Upper lobe of left lung (tissue), 4 donors: ENCODE results near the gene NGB.

Experiments
- CTCF ChIP-seq, 6 experiments: fragments of 450-650 bp in 4 of 6; fragments of 200-600 bp in 2 of 6; sonication (generic) in 2 of 6; IDR thresholded peaks; one replicate each; pipeline ENCODE4 v1.5.1; 2016 to 2019; ENCODE audit warnings: antibody characterized with exemption in 6 of 6
- POLR2A ChIP-seq, 4 donors: fragments of 450-650 bp; IDR thresholded peaks; one replicate each; pipeline ENCODE4 v1.5.1; 2016 to 2017; ENCODE audit warnings: antibody characterized with exemption in 4 of 4, mild to moderate bottlenecking in 2 of 4

DNA sequence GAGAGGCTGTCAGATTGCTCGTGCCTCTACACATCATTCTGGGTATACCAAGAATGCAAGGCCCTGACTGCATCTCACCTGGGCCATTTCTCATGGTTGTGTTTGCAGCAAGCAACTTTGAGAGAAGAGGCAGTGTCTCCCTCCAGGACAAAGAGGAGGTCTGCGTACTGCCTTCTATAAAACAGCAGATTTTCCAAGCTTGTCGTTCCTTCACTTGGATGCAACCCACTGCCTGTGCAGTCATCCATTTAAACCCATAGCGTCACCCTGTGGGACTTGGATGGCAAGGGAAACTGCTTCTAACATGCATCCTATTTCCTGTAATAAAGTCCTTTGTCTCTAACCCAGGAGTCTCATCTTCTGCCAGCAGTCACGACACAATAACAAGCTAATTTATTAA lies 48.4 kb upstream of the NGB start:
- TF ChIP-seq CTCF (IDR thresholded peaks at IDR 0.05) (no peak), POLR2A (IDR thresholded peaks at IDR 0.05) (no peak)
